HG02943 (cell line): ENCODE results near the gene KDM1A.

ENCODE experiments used
- ATAC-seq: cut with Tn5 transposase; IDR thresholded peaks from one replicate; pipeline ENCODE4 v1.9.1; 2021; ENCODE audit warnings: mild to moderate bottlenecking, low read depth, moderate library complexity; ENCODE audit not compliant: unreplicated experiment

KDM1A gene

DNA sequence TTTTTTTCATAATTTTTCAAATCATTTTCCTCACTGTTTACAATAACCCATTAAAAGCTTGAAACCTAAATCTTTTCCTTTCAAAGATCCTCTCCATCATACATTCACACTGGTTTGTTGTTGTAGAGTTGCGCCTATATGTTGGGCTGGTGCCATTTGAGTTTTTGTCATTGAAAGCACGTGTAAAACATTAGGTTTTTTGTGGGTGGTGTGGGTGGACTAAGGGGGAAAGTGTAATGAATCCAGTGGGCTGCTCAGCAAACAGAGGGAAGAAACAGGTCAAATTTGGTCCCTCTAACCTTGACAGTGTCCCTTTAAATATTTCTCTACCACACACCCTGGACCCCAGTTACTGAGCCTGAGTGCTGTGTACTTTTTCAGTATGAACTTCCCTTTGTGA lies 46.8 kb downstream of the KDM1A start:
- ATAC-seq: no peak

DNA sequence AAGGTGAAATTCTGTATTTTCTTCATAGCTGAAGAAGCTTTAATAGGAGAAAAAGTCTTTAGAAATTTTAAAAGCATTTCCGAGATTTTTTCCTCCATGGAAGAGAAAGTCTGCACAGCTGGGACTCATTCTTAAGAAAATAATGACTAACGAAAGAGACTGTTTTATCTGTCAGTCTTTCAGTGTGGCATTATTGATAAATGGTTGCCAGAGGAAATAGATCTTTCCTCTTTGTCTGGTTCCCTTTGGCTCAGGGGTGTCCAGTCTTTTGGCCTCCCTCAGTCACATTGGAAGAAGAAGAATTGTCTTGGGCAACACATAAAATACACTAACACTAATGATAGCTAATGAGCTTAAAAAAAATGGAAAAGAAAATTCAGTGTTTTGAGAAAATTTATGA lies 49.9 kb downstream of the KDM1A start:
- ATAC-seq: no peak

DNA sequence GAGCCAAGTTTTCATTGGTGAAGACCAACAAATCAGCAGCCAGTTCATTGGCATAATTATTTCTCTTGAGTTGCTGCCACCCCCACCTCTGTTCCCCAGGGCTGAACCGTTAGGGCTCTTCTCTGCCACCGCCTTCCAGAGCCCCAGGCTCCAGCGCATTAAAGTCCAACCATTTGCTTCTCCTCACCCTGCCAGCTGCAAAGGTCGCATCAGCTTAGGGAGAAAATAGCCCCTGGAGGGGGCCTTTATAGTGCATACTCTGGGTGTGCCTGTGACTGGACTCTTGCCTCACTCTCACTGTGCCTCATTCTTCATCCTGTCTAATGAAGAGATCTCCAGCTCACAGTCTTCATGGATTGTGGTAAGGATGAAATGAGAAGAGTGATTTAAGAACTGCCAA lies 50.4 kb downstream of the KDM1A start:
- ATAC-seq: no peak

DNA sequence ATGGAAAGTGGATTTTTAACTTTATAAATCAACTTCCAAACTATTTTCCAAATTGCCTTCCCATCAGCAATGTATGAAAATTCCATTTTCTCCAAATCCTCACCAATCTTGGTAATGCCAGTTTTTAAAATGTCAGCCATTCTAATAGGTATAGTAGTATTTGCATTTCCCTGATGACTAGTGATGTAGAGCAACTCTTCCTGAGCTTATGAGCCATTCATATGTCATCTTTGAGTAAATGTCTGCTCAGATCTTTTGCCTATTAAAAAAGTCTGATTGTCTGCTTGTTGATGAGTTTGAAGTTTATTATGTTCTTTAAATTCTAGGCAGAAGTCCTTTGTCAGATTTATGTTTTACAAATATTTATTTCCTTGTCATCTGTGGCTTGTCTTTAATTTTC lies 54.7 kb downstream of the KDM1A start:
- no peak for ATAC-seq

DNA sequence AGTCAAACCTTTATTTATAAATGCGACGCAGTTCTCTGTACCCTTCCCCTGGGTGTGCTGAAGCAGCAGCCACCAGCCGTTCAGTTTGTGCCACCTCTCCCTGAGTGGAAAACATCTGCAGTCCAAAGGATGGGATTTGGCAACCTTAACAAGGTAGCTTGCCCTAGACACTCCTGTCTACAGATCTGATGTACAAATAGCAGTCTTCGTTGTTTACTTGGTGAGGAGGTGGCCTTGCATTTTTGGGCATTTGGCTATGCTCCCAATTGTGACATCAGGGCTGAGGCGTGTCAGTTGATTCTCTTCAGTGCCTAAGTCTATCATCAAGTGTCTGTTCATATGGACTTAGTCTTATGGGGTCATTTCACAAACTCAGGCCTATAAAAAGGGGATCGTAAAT lies 59.8 kb downstream of the KDM1A start:
- ATAC-seq: no peak

DNA sequence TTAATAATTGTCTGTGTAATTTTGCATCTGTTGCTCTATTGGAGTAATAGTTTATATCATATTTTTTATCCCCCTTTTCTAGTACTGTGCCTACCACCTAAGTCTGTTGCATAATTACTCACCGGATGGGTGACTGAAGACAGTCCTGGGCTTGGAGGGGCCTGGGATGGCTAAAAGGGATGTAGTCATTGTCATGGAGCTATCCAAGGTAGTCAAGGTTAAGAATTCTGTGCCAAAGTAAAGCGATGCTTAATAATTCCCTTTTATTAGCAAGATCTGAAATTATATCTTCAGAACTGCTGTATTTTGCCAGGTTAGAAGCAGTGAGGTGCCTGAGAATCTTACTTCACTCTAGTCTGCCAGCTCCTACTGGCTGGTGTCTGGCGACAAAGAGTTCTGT lies 61.6 kb downstream of the KDM1A start:
- no peak for ATAC-seq

DNA sequence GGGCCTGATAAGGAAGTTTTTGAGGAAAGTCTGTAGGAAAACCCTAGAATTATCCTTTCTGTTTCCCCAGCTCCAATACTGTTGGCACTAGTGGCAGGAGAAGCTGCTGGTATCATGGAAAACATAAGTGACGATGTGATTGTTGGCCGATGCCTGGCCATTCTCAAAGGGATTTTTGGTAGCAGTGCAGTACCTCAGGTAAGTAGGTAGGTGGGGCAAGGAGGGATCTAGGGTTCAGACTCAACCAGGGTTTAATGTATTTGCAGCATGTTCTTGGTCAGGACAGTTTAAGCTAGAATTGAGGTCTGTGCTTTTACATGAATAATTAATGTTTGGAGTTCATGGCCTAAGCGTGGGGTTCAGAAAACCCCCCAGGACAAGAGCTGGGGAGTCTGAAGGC lies 62.1 kb downstream of the KDM1A start:
- ATAC-seq: no peak

DNA sequence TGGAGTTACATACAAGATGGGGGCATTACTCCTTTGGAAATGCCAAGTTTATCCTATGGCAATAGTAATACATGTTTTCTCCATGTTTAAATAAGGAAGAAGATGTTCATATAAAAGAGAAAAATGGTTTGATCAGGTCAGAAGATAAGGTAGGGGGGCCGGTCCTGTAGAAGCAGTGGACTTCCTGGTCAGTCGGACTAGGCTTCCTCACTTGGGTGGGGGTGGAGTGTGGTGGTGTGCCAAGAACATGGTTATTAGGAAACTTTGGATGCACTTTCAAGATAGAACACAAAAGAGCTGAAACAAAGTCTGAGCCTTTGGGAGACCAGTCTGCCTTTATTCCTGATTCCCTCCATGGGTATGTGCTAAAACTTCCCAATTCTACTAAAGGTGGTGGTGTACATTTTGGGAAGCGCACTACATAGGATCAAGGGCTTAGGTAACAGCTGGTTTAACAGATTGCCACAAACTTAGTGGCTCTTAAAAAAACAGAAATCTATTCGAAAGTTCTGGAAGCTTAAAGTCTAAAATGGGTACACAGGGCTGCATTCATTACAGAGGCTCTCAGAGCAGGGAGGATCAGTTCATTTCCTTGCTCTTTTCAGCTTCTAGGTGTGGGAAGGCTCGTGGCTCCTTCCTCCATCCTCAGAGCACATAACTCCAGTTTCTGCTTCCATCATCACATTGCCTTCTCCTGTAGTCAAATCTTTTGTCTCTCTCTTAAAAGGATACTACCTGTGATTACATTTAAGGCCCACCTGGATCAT lies 64.6 kb downstream of the KDM1A start:
- no peak for ATAC-seq

DNA sequence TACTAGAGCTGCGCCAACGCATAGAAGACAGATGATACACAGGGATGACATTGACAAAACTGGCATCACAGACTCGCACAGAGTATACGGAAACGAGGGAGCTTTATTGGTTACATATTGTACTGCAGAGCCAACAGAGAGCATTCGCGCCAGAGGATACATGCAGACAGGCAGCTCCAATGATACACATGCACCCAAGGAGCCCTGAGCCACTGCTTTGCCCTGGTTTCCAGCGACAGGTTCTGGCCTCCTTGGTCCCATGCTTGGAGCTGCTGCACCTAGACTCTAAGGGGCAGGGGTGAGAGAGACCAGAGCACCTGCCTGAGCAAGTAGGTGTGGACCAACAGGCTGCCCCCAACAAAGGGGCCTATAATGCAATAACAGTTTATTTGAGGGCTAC lies 65.6 kb downstream of the KDM1A start:
- ATAC-seq: no peak

DNA sequence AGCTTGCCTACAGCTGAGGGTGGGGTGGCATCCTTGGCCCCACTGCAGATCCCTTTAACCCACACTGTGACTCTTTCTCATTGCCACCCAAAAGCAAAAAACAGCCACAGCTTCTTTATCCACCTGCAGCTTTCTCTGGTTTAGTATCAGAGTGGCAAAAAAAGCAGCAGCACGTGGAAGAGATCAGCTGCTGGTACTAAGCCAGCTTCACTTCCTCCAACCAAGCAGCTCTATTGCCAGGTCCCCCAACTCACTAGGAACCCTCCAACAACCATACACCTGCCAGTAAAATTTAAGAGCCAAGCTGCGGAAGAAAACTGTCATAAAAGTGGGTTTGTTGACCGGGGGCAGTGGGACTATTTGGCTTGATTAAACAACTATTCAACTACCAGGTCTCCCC lies 66.4 kb downstream of the KDM1A start:
- no peak for ATAC-seq

DNA sequence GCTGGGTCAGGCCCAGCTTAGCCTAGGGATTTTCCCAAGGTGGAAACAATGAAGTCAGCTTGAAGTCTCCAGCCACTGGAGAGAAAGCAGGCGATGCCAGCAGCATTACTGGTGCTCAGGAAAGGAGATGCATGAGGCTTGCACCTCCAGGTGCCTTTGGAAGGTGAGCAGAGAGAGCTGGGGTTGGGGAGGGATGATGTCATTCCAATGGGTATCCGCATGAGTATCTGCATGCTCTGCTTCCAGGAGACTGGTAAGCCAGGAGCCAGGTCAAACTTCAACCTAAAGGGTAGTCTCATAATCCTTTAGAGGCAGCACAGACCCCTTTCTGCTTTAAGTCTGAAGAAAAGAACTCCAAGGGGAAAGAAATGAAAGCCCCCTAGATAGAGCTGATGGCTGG lies 68.8 kb downstream of the KDM1A start:
- ATAC-seq: no peak

DNA sequence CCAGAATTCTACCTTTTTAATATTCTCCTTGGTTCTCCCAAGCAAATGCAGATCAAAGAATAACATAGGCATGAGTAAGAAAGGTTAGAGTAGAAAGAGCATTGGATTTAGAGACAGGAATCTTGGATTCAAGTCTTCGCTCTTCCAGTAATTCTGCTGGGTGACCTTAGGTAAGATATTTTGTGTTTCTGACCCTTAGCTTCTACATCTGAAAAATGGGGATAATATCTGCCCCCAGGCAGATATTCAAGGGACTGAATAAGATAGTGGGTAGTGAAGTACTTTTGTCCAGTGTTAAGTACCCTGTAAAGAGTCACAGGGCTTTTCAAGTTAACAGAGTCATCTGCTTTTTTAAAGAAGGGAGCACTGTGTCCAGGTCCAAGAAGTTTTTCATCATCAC lies 70.8 kb downstream of the KDM1A start:
- ATAC-seq: no peak

DNA sequence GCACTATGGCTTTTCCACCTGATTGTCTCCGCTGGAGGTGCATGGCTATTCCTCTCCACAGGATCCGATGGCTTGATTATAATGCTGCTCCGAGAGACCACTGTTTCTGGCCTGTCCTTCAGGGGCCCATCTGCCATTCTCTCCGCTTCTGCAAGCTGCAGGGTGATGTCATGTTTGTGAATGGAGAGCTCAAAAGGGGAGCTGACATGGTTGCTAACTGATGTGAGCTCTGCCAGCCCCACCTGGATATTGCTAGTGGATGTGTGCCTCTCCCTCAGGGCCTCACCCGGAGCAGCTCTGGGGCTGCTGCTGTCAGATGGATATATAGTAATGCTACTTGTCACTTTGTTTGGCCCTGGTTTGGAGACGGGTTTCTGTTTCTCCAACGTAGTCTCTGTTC lies 72.3 kb downstream of the KDM1A start:
- ATAC-seq: no peak

DNA sequence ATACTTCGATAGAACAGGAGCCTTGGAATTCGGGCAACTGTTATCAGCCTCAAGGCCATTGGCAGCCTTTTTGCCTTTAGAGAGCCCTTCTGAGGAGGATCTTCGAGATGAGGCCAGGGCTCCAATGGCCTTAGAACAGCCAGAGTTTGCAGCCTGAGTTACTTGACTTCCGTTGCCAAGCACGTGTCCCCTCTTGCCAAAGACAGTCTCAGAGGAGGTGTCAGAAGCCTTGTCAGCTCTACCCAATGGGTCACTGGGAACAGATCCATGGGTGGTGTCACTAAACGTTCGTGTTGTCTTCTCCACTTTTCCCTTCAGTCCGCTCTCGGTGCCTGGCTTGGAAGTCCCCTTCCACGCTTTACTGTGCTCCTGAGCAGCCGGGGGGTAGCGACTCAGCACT lies 73.2 kb downstream of the KDM1A start:
- no peak for ATAC-seq

DNA sequence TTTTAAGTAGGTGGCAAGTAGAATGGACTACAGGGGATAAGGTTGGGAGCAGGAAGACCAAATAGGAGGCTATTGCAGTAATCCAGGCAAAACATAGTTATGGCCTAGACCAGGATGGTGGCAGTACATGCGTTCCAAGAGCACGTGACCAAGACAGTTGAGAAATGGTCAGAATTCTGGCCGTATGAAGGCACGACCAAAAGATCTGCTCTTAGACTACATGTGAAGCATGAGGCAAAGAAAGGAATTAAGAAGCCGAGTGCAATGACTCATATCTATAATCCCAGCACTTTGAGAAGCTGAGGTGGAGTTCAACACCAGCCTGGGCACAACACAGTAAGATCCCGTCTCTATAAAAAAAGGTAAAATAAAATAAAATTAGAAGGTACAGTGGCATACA lies 78.0 kb downstream of the KDM1A start:
- ATAC-seq: no peak

DNA sequence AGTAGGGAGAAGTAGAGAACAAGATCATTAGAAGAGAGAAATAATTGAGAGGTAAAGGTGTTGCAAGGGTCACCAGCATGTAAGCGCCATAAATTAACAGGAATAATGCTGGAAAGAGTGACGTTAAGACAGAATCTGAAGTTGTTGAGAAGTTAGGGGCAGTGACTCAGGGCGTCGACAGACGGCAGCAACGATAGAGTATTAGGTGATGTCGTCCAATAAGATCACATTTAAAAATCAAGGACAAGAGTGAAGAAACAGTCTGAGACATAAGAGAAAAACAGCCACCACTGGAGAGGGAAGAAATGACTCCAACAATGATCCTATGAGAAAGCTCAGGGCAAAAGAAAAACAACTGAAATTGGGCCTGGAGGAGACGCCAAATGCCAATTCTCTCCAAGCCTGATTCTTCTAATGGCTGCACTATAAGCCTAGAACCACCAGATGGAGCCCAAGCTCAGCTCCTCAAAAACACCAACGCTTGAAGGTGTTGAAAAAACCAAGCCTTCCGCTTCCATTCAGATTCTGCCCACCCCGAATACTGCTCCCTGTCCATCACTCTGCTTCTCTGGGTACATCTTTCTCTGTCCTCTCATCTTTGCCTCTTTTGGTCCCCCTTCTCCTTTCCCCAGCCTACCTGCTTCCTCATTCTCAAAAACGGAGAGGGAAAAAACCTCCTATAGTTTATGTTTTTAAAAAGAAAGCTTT lies 79.3 kb downstream of the KDM1A start:
- no peak for ATAC-seq

DNA sequence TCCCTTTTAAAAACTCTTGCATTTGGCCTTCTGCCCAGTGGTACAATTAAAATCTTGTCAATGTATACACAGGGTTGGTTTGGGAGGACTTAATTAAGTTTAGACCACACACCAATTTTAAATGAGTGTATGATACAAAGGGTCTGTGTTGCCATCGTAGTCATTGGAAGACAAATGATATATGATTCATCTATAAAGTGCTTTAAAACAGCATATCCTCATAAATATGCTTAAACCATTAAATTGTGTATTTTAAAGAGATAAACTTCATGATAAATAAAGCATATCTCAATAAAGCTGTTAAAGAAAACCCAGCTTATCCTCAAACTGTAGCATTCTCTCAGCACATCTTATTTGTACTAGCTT lies 79.9 kb downstream of the KDM1A start:
- no peak for ATAC-seq

DNA sequence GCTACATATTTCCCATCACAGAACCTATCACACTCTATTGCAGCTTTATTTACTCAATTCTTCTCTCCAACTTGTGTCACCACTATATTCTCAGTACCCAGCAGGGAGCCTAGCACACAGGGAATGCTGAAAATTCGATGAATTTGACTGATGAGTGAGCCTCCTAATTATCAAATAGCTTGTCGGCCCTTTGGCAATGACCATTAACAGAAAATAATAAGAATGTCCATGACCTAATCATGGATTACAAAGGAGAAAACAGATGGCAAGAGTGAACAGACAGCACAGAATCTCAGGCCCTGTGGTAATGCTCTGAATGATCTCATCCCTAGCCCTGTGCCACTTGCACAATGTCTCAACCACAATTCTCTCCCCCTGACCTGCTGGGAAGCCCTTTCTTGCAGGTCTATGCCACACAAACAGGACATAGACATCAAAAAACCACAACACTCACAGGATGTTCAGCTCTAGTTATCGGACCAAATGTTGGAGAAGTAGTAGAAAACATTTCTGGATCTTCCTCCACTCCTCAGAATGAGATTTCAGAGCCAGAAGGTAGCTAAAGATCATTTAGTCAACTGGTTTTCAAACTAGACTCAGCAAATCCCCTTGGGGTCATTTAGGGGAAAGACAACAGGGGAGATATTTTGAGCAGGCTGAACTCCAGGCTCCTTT lies 80.9 kb downstream of the KDM1A start:
- no peak for ATAC-seq

DNA sequence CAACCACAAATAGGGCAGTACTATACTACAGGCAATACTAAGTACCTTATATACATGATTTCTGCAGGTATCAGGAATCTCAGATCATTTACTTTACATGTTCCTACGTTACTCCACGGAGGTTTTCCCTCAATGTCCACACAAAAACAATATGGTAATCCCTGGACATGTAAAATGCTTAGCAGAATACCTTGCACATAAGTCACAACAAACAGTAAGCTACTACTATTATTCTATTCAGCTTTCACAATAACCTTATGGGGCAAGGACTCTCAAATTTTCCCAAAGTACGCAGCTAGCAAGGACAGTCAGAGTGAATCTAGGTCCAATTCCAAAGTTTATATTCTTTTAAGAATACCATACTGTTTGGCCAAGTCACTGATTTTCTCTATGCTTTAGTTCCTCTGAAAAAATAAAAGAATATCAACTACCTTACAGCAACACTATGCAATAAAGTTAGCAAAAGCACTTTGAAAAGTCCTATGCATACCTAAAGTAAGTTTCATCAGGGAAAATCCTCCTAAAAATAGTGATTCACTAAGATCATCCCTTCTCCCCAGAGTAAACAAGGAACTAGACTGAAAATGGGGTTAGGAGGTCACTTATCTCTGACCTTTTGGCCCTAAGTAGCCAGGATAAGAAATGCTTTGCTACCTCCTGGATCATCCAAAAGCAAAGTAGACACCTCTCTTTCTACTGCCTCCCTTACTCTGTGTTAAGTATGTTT lies 82.0 kb downstream of the KDM1A start:
- no peak for ATAC-seq

DNA sequence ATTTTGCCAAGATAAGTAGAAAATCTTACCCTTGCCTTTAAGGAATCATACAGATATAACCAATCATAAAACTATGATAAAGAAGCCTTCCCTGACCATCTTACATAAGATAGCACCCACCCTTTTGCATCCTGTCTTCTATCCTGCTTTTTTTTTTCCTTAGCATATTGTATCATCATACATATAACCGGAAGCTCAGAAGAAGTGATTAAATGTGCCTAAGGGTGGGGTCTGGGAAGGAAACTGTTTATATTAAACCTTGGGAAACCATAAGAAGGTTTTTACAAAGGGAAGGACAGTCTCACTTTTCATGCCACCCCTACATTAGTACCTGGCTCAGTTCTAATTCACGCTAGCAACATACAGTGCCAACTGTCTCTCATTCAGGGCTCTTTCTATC lies 82.6 kb downstream of the KDM1A start:
- ATAC-seq: no peak

DNA sequence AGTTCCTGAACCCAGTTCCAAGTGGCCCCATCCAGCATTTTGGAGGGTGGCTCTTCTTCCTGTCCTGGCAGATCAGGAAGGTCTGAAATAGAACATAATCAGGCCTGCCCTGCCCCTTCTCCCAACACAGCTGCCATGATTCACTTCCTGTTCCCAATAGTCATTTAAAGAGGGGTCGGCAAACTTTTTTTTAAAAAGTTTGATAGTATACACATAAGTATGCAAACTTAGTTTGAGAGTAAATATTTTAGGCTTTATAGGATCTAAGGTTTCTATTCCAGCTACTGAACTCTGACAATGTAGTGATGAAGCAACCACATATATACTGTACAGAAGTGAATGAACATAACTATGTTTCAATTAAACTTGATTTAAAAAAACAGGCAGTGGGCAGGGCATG lies 83.0 kb downstream of the KDM1A start:
- ATAC-seq: no peak
